ENCODE data around the gene PARD3B. TPM values are rescaled to one million over a fixed set of nuclear protein-coding genes. Genes with fewer than 3 reads are reported as not detected.

The PARD3B gene
- total RNA-seq, result 15.3 TPM
- polyA plus RNA-seq (ENCODE audit: insufficient read depth in 1 of 8, insufficient read length in 8 of 8, low replicate concordance in 1 of 8), result 1 to 10 TPM; 6.4 to 9.3 (median 7.3) TPM
- long read RNA-seq, donor 1, result 0 reads
- long read RNA-seq, donor 2, result 0 reads
- long read RNA-seq, donor 3, result 0 reads
- long read RNA-seq, donor 4, result 0 reads
- long read RNA-seq, donor 5, result 0 reads
- long read RNA-seq, donor 6, result 0 reads
- long read RNA-seq, donor 7, result 0 reads
- long read RNA-seq, donor 8, result 0 reads
- long read RNA-seq, donor 9, result 0 reads
- long read RNA-seq, donor 10, partial matches to known transcripts, result 11 of 11 reads
- long read RNA-seq, donor 10, other reads (novel, unspliced or antisense), result 0 of 11 reads
- long read RNA-seq, donor 11, result 0 reads

GRCh38 chr2:204544961-204545860 lies at the start of gene PARD3B:
PARD3B (plus strand) TSS chr2:204545475; CDS start chr2:204546000, 525 bp downstream.
- peaks cover 7% of the 10 kb centered on the region for H3K27me3 ChIP-seq (ENCODE audit: control insufficient read depth, insufficient read depth, low read length)
- no peaks in the 10 kb centered on the region for H3K9me3 ChIP-seq (replicated peaks; ENCODE audit: control insufficient read depth, low read depth, low read length)
- H3K4me3 ChIP-seq (ENCODE audit: low read length), result peak within 1 kb of the TSS; percentile 74
- WGBS (ENCODE audit: insufficient coverage), result 0% methylated on average over 73 of the region's 82 CpGs
- peak within 1 kb of the TSS; percentile 72 for H3K27ac ChIP-seq (ENCODE audit: low read length)
- DNase-seq, result peak; percentile 82
- no peaks in the 10 kb centered on the region for H3K36me3 ChIP-seq (ENCODE audit: control insufficient read depth, insufficient read depth, low read length)
- H3K4me1 ChIP-seq (ENCODE audit: control insufficient read depth, insufficient read depth, low read length), result peaks cover 14% of the 10 kb centered on the region

- WGBS (ENCODE audit: insufficient coverage), result 88% methylated on average over 1 of the region's 4 CpGs
- H3K36me3 ChIP-seq (ENCODE audit: control insufficient read depth, insufficient read depth, low read length), result no peaks in the 10 kb centered on the region
- no peak overlapping the region for H3K4me3 ChIP-seq (ENCODE audit: low read length)
- H3K27ac ChIP-seq (ENCODE audit: low read length), result no peak overlapping the region
- no peaks in the 10 kb centered on the region for H3K9me3 ChIP-seq (replicated peaks; ENCODE audit: control insufficient read depth, low read depth, low read length)
- H3K4me1 ChIP-seq (ENCODE audit: control insufficient read depth, insufficient read depth, low read length), result no peaks in the 10 kb centered on the region
- no peaks in the 10 kb centered on the region for H3K27me3 ChIP-seq (ENCODE audit: control insufficient read depth, insufficient read depth, low read length)
- no peak for DNase-seq
Measured at GRCh38 chr2:204496779-204497178, 48.5 kb upstream of the PARD3B start.

GRCh38 chr2:204497855-204498254 lies 47.4 kb upstream of the PARD3B start:
- Histone ChIP-seq H3K27ac (ENCODE audit: low read length) (no peak overlapping the region), H3K4me1 (ENCODE audit: control insufficient read depth, insufficient read depth, low read length) (no peaks in the 10 kb centered on the region), H3K4me3 (ENCODE audit: low read length) (no peak overlapping the region), H3K27me3 (ENCODE audit: control insufficient read depth, insufficient read depth, low read length) (no peaks in the 10 kb centered on the region), H3K36me3 (ENCODE audit: control insufficient read depth, insufficient read depth, low read length) (no peaks in the 10 kb centered on the region), H3K9me3 (replicated peaks; ENCODE audit: control insufficient read depth, low read depth, low read length) (no peaks in the 10 kb centered on the region)
- WGBS (ENCODE audit: insufficient coverage), result no CpG with 5 or more reads among the region's 1 CpG
- DNase-seq, result no peak

- Histone ChIP-seq H3K4me1 (ENCODE audit: control insufficient read depth, insufficient read depth, low read length) (no peaks in the 10 kb centered on the region), H3K27ac (ENCODE audit: low read length) (no peak overlapping the region), H3K36me3 (ENCODE audit: control insufficient read depth, insufficient read depth, low read length) (no peaks in the 10 kb centered on the region), H3K4me3 (ENCODE audit: low read length) (no peak overlapping the region), H3K9me3 (replicated peaks; ENCODE audit: control insufficient read depth, low read depth, low read length) (no peaks in the 10 kb centered on the region), H3K27me3 (ENCODE audit: control insufficient read depth, insufficient read depth, low read length) (no peaks in the 10 kb centered on the region)
- no peak for DNase-seq
- WGBS (ENCODE audit: insufficient coverage), result no CpG with 5 or more reads among the region's 3 CpGs
Measured at GRCh38 chr2:204498291-204498690, 47.0 kb upstream of the PARD3B start.

GRCh38 chr2:204503869-204504268 lies 41.4 kb upstream of the PARD3B start:
- DNase-seq, result no peak
- H3K27ac ChIP-seq (ENCODE audit: low read length), result no peak overlapping the region
- no peaks in the 10 kb centered on the region for H3K4me1 ChIP-seq (ENCODE audit: control insufficient read depth, insufficient read depth, low read length)
- no peak overlapping the region for H3K4me3 ChIP-seq (ENCODE audit: low read length)
- no CpG with 5 or more reads among the region's 2 CpGs for WGBS (ENCODE audit: insufficient coverage)
- H3K27me3 ChIP-seq (ENCODE audit: control insufficient read depth, insufficient read depth, low read length), result no peaks in the 10 kb centered on the region
- no peaks in the 10 kb centered on the region for H3K9me3 ChIP-seq (replicated peaks; ENCODE audit: control insufficient read depth, low read depth, low read length)
- no peaks in the 10 kb centered on the region for H3K36me3 ChIP-seq (ENCODE audit: control insufficient read depth, insufficient read depth, low read length)

GRCh38 chr2:204504594-204504993 lies 40.7 kb upstream of the PARD3B start:
- H3K4me1 ChIP-seq (ENCODE audit: control insufficient read depth, insufficient read depth, low read length), result no peaks in the 10 kb centered on the region
- H3K4me3 ChIP-seq (ENCODE audit: low read length), result no peak overlapping the region
- no peaks in the 10 kb centered on the region for H3K9me3 ChIP-seq (replicated peaks; ENCODE audit: control insufficient read depth, low read depth, low read length)
- no peak overlapping the region for H3K27ac ChIP-seq (ENCODE audit: low read length)
- no peak for DNase-seq
- no peaks in the 10 kb centered on the region for H3K36me3 ChIP-seq (ENCODE audit: control insufficient read depth, insufficient read depth, low read length)
- H3K27me3 ChIP-seq (ENCODE audit: control insufficient read depth, insufficient read depth, low read length), result no peaks in the 10 kb centered on the region
- WGBS (ENCODE audit: insufficient coverage), result no CpG with 5 or more reads among the region's 2 CpGs

- no peak for DNase-seq
- H3K27ac ChIP-seq (ENCODE audit: low read length), result no peak overlapping the region
- H3K4me3 ChIP-seq (ENCODE audit: low read length), result no peak overlapping the region
- no peaks in the 10 kb centered on the region for H3K9me3 ChIP-seq (replicated peaks; ENCODE audit: control insufficient read depth, low read depth, low read length)
- no peaks in the 10 kb centered on the region for H3K36me3 ChIP-seq (ENCODE audit: control insufficient read depth, insufficient read depth, low read length)
- no CpG with 5 or more reads among the region's 2 CpGs for WGBS (ENCODE audit: insufficient coverage)
- H3K27me3 ChIP-seq (ENCODE audit: control insufficient read depth, insufficient read depth, low read length), result no peaks in the 10 kb centered on the region
- H3K4me1 ChIP-seq (ENCODE audit: control insufficient read depth, insufficient read depth, low read length), result no peaks in the 10 kb centered on the region
Measured at GRCh38 chr2:204505488-204505887, 39.8 kb upstream of the PARD3B start.

GRCh38 chr2:204505946-204506345 lies 39.3 kb upstream of the PARD3B start:
- no CpG with 5 or more reads among the region's 4 CpGs for WGBS (ENCODE audit: insufficient coverage)
- Histone ChIP-seq H3K36me3 (ENCODE audit: control insufficient read depth, insufficient read depth, low read length) (no peaks in the 10 kb centered on the region), H3K27ac (ENCODE audit: low read length) (no peak overlapping the region), H3K4me1 (ENCODE audit: control insufficient read depth, insufficient read depth, low read length) (no peaks in the 10 kb centered on the region), H3K9me3 (replicated peaks; ENCODE audit: control insufficient read depth, low read depth, low read length) (no peaks in the 10 kb centered on the region), H3K27me3 (ENCODE audit: control insufficient read depth, insufficient read depth, low read length) (no peaks in the 10 kb centered on the region), H3K4me3 (ENCODE audit: low read length) (no peak overlapping the region)
- DNase-seq, result peak; percentile 56

- no peaks in the 10 kb centered on the region for H3K27me3 ChIP-seq (ENCODE audit: control insufficient read depth, insufficient read depth, low read length)
- DNase-seq, result peak; percentile 17
Measured at GRCh38 chr2:204507636-204508035, 37.6 kb upstream of the PARD3B start.

GRCh38 chr2:204510709-204511420 lies 34.4 kb upstream of the PARD3B start:
- H3K4me3 ChIP-seq (ENCODE audit: low read length), result no peak overlapping the region
- H3K36me3 ChIP-seq (ENCODE audit: control insufficient read depth, insufficient read depth, low read length), result no peaks in the 10 kb centered on the region
- DNase-seq, result no peak
- no peaks in the 10 kb centered on the region for H3K4me1 ChIP-seq (ENCODE audit: control insufficient read depth, insufficient read depth, low read length)
- WGBS (ENCODE audit: insufficient coverage), result 26% methylated on average over 2 of the region's 4 CpGs
- H3K27ac ChIP-seq (ENCODE audit: low read length), result no peak overlapping the region
- no peaks in the 10 kb centered on the region for H3K27me3 ChIP-seq (ENCODE audit: control insufficient read depth, insufficient read depth, low read length)
- H3K9me3 ChIP-seq (replicated peaks; ENCODE audit: control insufficient read depth, low read depth, low read length), result no peaks in the 10 kb centered on the region

More at GRCh38 chr2:204507636-204508035, 37.6 kb upstream of the PARD3B start:
- Histone ChIP-seq H3K4me3 (ENCODE audit: low read length) (no peak overlapping the region), H3K36me3 (ENCODE audit: control insufficient read depth, insufficient read depth, low read length) (no peaks in the 10 kb centered on the region), H3K4me1 (ENCODE audit: control insufficient read depth, insufficient read depth, low read length) (no peaks in the 10 kb centered on the region), H3K9me3 (replicated peaks; ENCODE audit: control insufficient read depth, low read depth, low read length) (no peaks in the 10 kb centered on the region), H3K27ac (ENCODE audit: low read length) (no peak overlapping the region)
- WGBS (ENCODE audit: insufficient coverage), result 78% methylated on average over 5 of the region's 5 CpGs
